Measurements from ENCODE around the gene MXD4.

DNA sequence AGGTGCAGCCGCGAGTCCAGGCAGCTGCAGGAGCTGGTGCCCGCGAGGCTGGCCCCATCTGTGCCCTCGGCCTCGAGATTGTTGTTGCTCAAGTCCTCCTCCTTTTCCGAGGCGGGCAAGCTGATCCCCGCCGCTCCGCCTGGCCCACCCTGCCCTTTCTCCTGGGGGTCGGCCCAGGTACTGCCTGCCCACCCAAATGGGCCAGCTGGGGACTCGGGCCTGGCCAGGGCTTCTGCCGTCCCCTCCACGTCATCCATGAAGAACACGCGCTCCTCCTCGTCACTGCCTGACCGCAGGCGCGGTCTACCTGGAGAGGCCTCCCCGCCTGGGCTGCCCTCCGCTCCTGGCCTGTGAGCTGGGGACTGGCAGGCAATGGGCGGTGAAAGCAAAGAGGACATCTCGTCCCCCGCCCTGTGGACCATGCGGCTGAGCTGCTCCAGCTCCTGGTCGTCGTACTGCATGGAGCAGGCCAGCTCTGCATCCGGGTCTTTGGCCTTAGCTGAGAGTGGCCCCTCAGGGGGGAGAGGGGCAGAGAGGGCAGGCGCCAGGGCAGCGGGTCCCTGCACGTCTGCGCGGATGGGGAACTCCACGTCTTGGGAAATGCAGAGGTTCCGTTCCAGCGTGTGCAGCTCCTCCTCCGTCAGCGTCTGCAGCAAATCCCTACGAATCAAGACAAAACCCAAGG is 43.1 kb upstream of the MXD4 start:
- no peak for TF ChIP-seq POLR2AphosphoS5 (IDR thresholded peaks at IDR 0.05; ENCODE audit: low read depth, low read length)
- no peak for TF ChIP-seq SIN3A (IDR thresholded peaks at IDR 0.05; ENCODE audit: borderline replicate concordance, insufficient read depth, low read length)
- TF ChIP-seq TAF1 (IDR thresholded peaks at IDR 0.05; ENCODE audit: borderline replicate concordance, insufficient read depth, low read length): no peak
- TF ChIP-seq, protein P1, sequence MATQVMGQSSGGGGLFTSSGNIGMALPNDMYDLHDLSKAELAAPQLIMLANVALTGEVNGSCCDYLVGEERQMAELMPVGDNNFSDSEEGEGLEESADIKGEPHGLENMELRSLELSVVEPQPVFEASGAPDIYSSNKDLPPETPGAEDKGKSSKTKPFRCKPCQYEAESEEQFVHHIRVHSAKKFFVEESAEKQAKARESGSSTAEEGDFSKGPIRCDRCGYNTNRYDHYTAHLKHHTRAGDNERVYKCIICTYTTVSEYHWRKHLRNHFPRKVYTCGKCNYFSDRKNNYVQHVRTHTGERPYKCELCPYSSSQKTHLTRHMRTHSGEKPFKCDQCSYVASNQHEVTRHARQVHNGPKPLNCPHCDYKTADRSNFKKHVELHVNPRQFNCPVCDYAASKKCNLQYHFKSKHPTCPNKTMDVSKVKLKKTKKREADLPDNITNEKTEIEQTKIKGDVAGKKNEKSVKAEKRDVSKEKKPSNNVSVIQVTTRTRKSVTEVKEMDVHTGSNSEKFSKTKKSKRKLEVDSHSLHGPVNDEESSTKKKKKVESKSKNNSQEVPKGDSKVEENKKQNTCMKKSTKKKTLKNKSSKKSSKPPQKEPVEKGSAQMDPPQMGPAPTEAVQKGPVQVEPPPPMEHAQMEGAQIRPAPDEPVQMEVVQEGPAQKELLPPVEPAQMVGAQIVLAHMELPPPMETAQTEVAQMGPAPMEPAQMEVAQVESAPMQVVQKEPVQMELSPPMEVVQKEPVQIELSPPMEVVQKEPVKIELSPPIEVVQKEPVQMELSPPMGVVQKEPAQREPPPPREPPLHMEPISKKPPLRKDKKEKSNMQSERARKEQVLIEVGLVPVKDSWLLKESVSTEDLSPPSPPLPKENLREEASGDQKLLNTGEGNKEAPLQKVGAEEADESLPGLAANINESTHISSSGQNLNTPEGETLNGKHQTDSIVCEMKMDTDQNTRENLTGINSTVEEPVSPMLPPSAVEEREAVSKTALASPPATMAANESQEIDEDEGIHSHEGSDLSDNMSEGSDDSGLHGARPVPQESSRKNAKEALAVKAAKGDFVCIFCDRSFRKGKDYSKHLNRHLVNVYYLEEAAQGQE (IDR thresholded peaks at IDR 0.05; ENCODE audit: insufficient read depth in 1 of 2, low read depth in 2 of 2, low read length in 2 of 2): no peak
- no peak for TF ChIP-seq FOXP2 (optimal IDR thresholded peaks at IDR 0.05; ENCODE audit: borderline replicate concordance, extremely low read depth, extremely low read length, insufficient read depth)
